ACHN (cell line): Measurements from ENCODE around the gene GRM4.

ENCODE experiments used
- DNase-seq: peaks from one replicate; pipeline ENCODE4 v3.0.0-alpha.2; 2015
- in situ Hi-C: cut with HindIII; loops from 2 replicates; pipeline ENCODE4 v1.10.0; 2017; ENCODE audit warnings: low sequenced_read_pairs, low pct_ligation_motif_present, low pct_unique_long_range_greater_than_20kb

The GRM4 gene

DNA sequence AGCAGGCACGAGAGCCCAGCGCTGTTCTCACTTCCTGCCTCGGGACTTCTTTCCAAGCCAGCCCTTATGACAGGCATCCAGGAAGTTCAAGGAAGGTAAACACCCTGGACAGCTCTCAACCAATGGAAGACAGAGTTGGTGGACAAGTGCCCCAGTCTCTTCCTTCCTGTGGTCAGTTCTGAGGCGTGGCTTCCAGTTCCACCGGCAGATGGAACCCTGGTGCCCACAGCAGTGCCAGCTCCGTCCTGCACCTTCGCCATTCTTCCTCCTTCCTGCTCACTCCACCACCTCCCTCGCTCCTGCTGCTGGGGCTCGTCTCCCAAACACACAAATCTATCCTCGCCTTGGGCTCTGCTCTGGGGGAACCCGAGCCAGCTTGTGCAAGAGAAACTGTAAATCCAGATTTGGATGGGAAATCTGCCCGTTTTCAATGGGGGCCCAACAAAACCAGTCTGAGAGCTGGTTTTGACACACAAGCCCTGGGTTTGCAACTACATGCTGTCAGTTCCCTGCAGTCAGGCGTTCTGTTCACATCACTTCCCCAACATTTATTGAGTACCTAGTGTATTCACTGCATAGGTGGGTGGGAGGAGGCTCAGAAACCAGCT, 162.7 kb downstream of the GRM4 start:
- peak; percentile 19 for DNase-seq
- in situ Hi-C loops: no loop called here

GRCh38 chr6:33981861-33982260, 164.0 kb downstream of the GRM4 start:
- DNase-seq: no peak
- in situ Hi-C loops: no loop called here

- in situ Hi-C loops: no loop called here
- DNase-seq: no peak
Measured at GRCh38 chr6:33981421-33981820, 164.5 kb downstream of the GRM4 start.

- no peak for DNase-seq
- in situ Hi-C loops: no loop called here
Measured at GRCh38 chr6:33980176-33981175, 165.4 kb downstream of the GRM4 start.

DNA sequence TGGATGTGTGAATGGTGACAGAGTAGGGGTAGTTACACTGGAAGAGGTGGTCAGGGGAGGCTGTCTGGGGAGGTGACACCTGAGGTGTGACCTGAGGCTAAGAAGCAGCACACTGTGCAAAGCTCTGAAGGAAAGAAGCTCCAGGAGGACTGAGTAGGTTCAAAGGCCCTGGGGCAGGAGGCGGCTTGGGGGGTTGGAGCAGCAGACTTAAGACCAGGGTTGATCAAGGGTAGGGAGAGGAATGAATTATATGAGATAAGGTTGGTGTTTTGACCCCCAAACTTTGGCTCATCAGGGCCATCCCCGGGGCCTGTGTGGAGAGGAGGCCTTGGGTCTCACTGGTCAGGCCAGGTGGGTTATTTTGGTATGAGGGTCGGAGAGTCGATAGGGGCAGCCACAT, 166.1 kb downstream of the GRM4 start:
- in situ Hi-C loops: no loop called here
- DNase-seq: no peak

DNA sequence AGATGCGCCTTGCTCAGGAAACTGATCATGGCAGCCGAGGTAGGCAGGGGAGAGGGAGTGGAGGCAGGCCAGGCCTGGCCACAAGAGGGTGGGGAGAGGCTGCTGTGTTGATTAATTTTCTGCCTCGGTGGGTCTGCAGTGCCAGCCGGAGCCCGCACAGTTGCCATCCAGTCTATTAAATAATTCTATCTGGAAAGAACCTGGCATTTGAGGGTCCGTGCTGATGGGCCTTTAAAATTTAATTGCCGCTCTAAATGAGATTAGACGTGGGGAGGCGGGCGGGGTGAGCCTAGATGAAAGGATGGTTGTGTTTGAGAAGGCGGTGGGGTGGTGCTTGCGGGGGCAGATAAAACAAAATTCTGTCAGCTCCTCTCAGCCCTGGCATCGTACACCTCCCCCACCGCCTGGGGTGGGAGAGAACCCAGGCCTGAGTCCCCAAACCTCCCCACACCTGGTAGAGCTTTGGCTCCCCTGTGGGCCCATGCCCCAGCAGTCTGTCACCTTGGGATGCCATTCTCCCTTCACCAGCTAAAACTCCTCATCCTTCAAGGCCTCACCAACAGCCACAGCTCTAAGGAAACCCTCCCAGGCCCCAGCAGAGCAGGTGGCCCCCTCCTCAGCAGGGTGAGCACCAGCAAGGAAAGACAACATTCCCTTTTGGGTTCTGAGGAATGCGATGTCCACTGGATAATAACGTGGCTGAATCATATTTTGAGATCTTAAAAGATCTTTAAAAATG, 167.3 kb downstream of the GRM4 start:
- in situ Hi-C loops: no loop called here
- no peak for DNase-seq

DNA sequence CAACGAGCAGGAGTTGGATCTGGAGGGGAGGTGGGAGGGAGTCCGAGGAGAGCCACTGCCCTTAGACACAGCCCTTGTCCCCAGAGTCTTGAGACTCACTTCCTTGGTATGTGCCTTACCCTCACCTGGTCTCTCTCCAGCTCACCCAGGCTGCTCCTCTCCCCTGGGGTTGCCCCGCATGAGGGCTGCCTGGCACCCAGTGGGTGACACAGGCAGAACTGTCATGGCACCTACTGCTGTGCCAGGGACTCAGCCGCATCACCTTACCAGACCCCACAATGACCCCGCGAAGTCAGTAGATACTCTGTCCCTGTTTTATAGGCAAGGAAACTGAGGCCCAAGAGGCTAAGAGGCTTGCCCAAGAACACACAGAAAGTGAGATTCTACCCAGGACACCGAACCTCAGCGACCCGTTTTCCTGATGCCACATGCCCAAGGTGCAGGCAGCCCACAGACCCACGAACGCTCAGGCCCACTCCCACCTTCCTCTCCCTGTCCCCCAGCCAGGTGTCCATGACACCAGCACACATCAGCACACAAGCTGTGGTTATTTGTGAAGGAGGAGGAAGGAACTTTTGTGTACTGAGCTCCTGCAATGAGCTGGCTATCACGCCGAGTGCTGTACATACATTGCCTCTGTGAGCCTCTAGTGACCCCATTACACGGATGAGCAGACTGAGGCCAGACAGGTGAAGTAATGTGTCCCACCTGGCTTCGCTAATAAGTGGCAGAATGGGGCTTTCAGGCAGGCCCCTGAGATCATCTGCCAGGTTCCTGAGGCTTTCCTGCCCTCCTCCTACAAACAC, 168.1 kb downstream of the GRM4 start:
- DNase-seq: no peak
- in situ Hi-C loops: no loop called here

GRCh38 chr6:33976437-33977360, 169.2 kb downstream of the GRM4 start:
- DNase-seq: no peak
- in situ Hi-C loops: no loop called here

- in situ Hi-C loops: no loop called here
- DNase-seq: no peak
Measured at GRCh38 chr6:33975661-33976436, 170.0 kb downstream of the GRM4 start.

GRCh38 chr6:33974471-33974870, 171.4 kb downstream of the GRM4 start:
- no peak for DNase-seq
- in situ Hi-C loops: no loop called here

DNA sequence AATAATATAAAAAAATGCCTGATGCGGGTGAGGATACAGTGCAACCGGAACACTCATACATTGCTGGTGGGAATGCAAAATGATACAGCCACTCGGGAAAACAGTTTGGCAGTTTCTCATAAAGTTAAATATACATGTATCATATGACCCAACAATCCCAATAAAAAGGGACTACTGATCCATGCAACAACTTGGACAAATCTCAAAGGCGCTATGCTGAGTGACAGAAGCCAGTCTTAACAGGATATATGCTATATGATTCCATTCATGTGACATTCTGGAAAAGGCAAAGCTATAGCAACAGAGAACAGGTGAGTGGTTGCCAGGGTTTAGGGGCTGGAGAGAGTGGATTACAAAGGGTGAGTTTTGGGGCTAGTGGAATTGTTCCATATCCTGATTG, 171.9 kb downstream of the GRM4 start:
- in situ Hi-C loops: no loop called here
- no peak for DNase-seq

GRCh38 chr6:33971580-33971979, 174.3 kb downstream of the GRM4 start:
- DNase-seq: no peak
- in situ Hi-C loops: no loop called here
